ENCODE results near the gene ALOXE3.
A peak's percentile ranks its signal among the peaks of the same experiment; 100 is the strongest.
"Not testable (repeated sequence)": the region's sequence is repeated elsewhere in the genome, so short reads cannot be mapped to it uniquely, and the experiment has no call there.

Gene ALOXE3

DNA sequence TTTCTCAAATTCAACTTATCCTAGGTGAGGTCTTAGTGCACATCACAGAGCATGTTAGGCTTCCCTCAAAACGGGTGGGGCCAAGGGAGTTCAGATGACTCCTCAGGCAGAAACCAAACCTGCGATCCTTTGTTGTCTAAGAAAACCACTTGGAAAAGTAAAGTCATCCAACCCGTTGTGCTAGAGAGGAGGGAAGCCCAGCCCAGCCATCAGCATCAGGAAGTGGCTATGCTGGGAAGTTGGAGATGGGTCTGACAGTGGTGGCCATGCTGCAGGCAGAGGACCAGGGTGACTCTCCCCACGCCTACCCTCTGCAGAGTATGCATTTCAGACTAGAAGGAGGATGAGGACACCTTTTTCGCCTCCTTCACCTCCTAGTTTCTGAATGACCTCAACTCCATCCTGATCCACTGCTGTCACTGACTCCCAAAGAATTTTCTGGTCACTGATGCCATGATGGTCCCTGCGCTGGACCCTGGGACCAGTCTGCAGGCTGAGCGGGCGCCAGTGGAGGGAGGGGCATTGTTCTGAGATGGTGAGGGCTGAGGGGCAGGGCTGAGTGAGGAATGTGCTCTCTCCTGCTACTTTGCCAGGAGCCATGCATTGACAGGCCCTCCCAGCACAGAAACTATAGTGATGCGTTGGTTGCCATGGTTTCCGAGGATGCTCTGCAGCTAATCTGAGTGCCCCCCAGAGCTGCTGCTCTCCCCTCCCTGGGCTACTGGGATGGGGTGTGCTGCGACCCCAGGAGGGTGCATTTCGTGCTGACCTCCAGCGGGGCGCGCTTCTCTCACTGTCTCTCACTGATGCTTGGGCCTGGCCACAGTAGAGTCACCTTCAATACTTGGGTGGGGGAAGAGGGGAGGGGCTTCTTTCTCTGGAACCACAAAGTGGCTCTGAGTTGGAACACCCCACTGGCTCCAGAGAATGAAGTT lies 51.2 kb downstream of the ALOXE3 start:
- DNase-seq, result no peak

GRCh38 chr17:8064561-8065019 lies 53.7 kb downstream of the ALOXE3 start:
- DNase-seq, result no peak

GRCh38 chr17:8063761-8064534 lies 54.4 kb downstream of the ALOXE3 start:
- DNase-seq, result no peak

- DNase-seq, result no peak
These were observed 55.4 kb downstream of the ALOXE3 start for GRCh38 chr17:8062807-8063483.

GRCh38 chr17:8062435-8062806 lies 55.9 kb downstream of the ALOXE3 start:
- no peak for DNase-seq

GRCh38 chr17:8061851-8062250 lies 56.5 kb downstream of the ALOXE3 start:
- not testable (repeated sequence) for DNase-seq

- peak; percentile 65 for DNase-seq
These were observed 58.0 kb downstream of the ALOXE3 start for GRCh38 chr17:8060274-8060673.

DNA sequence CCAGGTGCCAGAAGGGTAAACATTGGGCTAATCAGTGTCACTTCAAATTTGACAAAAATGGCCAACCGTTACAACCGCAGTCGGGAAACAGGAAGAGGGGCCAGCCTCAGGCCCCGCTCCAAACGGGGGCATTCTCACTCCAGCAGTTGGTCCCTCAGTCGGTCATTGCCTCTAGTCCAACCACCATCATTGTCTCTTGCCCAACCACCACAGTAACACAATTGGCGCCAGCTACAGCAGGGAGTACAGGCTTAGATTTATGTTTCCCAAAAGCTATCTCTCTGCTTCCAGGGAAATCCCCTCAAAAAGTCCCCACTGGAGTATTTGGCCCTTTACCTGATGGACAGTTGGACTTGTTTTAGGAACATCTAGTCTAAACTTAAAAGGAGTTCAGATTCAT lies 59.2 kb downstream of the ALOXE3 start:
- no peak for DNase-seq

DNA sequence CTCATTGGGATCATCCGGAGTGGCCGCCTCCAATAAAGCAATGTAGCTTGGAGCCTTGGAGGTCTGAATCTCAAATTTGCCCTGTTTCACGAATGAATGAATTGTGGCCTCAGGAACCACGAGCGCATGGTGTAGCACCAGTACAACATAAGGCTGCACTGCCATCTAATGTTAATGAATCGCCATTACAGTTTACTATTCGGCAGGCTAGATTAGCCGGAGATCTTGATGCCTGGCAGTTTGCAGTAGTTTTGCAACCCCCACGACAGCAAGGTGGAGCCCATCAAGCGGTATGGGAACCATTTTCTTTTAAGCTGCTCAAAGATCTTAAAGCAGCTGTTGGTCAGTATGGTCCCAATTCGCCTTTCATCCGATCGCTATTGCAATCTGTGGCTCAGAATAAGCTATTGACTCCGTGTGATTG lies 60.6 kb downstream of the ALOXE3 start:
- peak; percentile 53 for DNase-seq

DNA sequence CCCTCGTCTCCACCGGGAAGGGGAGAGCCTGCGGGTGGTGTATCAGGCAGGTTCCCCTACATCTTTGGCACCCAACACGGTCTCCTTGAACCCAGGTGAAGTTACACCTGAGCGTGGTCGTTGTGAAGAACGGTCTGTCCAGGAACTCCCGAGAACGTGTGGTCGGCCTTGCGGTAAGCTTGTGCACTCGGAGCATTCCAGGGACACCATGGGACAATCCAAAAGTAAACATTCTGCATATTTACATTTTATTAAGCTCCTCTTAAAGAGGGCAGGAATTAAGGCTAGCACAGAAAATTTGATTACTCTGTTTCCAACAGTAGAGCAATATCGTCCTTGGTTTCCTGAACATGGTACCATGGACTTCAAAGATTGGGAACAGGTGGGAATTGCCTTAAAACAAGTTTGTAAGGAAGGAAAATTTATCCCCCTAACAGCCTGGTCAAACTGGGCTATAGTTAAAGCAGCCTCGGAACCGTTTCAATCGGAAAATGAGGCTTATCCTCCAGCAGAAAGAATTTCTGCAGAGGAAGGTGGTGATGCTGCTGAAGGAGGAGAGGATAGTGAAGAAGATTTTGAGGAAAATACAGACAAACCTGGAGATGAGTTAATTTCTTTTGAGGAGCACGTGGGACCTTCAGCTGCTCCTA lies 61.2 kb downstream of the ALOXE3 start:
- DNase-seq, result no peak

GRCh38 chr17:8056232-8056975 lies 61.9 kb downstream of the ALOXE3 start:
- no peak for DNase-seq

DNA sequence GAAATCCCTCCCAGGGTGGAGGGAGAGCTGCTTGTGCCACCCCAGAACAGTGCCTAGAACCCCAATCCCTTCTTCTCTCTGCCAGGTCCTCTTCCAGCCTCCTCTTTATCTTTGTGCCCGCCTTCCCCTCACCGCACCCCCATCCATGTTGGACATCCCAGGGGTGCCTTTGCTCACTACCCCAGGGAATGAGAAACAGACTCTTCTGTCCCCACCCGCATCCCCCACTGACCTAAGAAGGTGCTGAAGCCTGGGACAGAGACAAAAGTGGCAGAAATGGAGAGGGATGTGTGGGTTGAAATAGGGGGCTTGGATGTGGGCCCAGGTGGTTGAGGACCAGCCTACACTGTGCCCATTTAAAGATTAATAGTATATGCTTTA lies 62.5 kb downstream of the ALOXE3 start:
- no peak for DNase-seq

DNA sequence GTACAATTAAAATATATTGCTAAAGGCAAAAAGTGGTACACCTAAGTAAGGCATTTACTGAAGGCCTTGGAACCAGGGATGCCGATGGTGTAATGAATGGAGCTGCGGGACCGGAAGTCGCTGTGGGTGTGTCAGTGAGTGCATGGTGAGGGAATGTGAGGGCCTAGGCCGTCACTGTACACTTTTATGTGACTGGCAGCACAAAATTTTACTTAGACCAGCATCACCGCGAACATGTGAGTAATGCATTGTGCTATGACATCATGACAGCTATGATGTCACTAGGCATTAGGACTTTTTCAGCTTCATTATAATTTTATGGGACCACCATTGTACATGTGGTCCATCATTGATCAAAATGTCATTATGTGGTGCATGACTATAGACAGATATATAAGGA lies 64.7 kb downstream of the ALOXE3 start:
- no peak for DNase-seq

- DNase-seq, result no peak
These were observed 65.8 kb downstream of the ALOXE3 start for GRCh38 chr17:8052256-8053252.

GRCh38 chr17:8051831-8052230 lies 66.5 kb downstream of the ALOXE3 start:
- no peak for DNase-seq

DNA sequence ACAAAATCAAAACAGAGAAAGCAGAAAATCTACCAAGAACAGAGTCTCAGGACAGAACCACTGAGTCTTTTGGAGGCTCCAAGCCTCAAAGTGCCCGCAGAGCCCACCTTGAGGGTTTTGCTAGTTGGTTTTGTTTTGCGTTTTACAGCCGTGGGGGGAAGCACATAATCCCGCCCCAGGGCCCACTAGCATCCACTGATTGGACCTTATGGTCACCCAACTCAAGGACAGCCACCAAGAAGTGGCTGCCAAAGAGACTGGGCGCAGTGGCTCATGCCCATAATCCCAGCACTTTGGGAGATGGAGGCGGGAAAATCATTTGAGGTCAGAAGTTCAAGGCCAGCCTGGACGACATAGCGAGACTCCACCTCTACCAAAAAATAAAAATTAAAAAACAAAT lies 69.6 kb downstream of the ALOXE3 start:
- no peak for DNase-seq

DNA sequence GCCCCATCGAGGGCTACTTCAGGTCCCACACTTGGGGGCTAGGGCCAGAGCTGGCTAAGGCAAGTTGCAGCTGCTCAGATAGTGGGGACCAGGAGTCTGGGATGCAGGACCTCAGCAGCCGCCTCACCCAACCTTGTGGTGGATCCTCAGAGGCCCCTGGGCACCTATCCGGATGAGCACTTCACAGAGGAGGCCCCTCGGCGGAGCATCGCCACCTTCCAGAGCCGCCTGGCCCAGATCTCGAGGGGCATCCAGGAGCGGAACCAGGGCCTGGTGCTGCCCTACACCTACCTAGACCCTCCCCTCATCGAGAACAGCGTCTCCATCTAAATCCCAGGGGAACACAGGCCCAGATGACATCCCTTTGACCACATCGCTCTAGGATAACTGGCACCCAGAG lies 70.1 kb downstream of the ALOXE3 start:
- DNase-seq, result no peak

- DNase-seq, result no peak
These were observed 70.6 kb downstream of the ALOXE3 start for GRCh38 chr17:8047769-8048110.

DNA sequence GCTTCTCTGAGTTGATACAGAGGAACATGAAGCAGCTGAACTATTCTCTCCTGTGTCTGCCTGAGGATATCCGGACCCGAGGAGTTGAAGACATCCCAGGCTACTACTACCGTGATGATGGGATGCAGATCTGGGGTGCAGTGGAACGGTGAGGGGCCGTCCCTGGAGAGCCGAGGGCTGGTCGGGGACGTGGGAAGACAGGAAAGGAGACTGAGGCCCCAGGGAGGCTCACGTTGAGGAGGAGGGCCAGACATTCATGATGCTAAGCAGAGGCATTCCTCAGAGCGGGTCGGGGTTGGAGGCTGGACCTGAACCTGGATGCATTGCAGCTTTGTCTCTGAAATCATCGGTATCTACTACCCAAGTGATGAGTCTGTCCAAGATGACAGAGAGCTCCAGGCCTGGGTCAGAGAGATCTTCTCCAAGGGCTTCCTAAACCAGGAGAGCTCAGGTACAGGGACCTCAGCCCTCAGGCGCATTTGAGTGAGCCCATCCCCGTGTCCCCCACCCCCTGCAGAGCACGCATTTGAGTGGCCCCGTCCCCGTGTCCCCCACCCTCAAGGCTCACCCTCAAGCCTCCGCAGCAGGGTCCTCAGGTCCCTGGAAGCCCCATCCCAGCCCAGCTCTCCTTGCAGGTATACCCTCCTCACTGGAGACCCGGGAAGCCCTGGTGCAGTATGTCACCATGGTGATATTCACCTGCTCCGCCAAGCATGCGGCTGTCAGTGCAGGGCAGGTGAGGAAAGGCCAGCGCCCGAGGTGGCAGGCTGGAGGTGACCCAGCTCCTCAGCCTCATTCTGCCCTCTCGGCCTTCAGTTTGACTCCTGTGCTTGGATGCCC lies 71.2 kb downstream of the ALOXE3 start:
- no peak for DNase-seq
